Stimulated activated CD8-positive, alpha-beta memory T cell treated with anti-CD3 and anti-CD28 coated beads, Interleukin-2, amount 100 ng/mL, for 1 hour (primary cell): ENCODE measurements around the gene BHMT2.

ENCODE experiments used
- DNase-seq, 2 donors: peaks; one replicate each; pipeline ENCODE4 v3.0.0-alpha.2; 2020; ENCODE audit warnings: low read depth in 2 of 2

BHMT2 gene

GRCh38 chr5:79069488-79070349, at the start of gene BHMT2, which contains the start of gene DMGDH:
BHMT2 (plus strand) TSS chr5:79069767; CDS start chr5:79069783, 16 bp downstream.
DMGDH (minus strand) TSS chr5:79069674; CDS start chr5:79069620, 54 bp downstream.
- DNase-seq = no peak

GRCh38 chr5:79020861-79021561, 48.6 kb upstream of the BHMT2 start:
- peak in 1 of 2 donors; percentile 4 for DNase-seq

- no peak for DNase-seq
Measured at GRCh38 chr5:79021753-79022152, 47.8 kb upstream of the BHMT2 start.

GRCh38 chr5:79022771-79023170, 46.8 kb upstream of the BHMT2 start:
- no peak for DNase-seq

GRCh38 chr5:79023348-79023747, 46.2 kb upstream of the BHMT2 start:
- DNase-seq = no peak

GRCh38 chr5:79023947-79024346, 45.6 kb upstream of the BHMT2 start:
- no peak for DNase-seq

GRCh38 chr5:79025054-79025472, 44.5 kb upstream of the BHMT2 start:
- DNase-seq = peak; percentile 5 to 35

GRCh38 chr5:79030663-79031484, 38.7 kb upstream of the BHMT2 start:
- DNase-seq = no peak

GRCh38 chr5:79031485-79031867, 38.1 kb upstream of the BHMT2 start:
- no peak for DNase-seq

- DNase-seq = no peak
Measured at GRCh38 chr5:79032031-79032695, 37.4 kb upstream of the BHMT2 start.

- no peak for DNase-seq
Measured at GRCh38 chr5:79032782-79033181, 36.8 kb upstream of the BHMT2 start.

GRCh38 chr5:79035237-79035636, 34.3 kb upstream of the BHMT2 start:
- DNase-seq = no peak

GRCh38 chr5:79036769-79037168, 32.8 kb upstream of the BHMT2 start:
- DNase-seq = no peak

- DNase-seq = no peak
Measured at GRCh38 chr5:79042188-79042587, 27.4 kb upstream of the BHMT2 start.

GRCh38 chr5:79047199-79047598, 22.4 kb upstream of the BHMT2 start:
- no peak for DNase-seq

GRCh38 chr5:79048437-79048836, 21.1 kb upstream of the BHMT2 start:
- DNase-seq = no peak

GRCh38 chr5:79050498-79050897, 19.1 kb upstream of the BHMT2 start:
- DNase-seq = no peak

- no peak for DNase-seq
Measured at GRCh38 chr5:79053321-79053720, 16.2 kb upstream of the BHMT2 start.

GRCh38 chr5:79055017-79055416, 14.6 kb upstream of the BHMT2 start:
- DNase-seq = no peak

GRCh38 chr5:79056847-79057246, 12.7 kb upstream of the BHMT2 start:
- no peak for DNase-seq

- no peak for DNase-seq
Measured at GRCh38 chr5:79059674-79060073, 9.9 kb upstream of the BHMT2 start.

GRCh38 chr5:79062436-79062835, 7.1 kb upstream of the BHMT2 start:
- no peak for DNase-seq
